Measurements from ENCODE around the gene GTF3C2. TPM values are rescaled to one million over a fixed set of nuclear protein-coding genes. Genes with fewer than 3 reads are reported as not detected.

GTF3C2 gene
- total and polyA plus RNA-seq, 8 donors, result 45.2 to 71.7 (median 66.5) TPM

DNA sequence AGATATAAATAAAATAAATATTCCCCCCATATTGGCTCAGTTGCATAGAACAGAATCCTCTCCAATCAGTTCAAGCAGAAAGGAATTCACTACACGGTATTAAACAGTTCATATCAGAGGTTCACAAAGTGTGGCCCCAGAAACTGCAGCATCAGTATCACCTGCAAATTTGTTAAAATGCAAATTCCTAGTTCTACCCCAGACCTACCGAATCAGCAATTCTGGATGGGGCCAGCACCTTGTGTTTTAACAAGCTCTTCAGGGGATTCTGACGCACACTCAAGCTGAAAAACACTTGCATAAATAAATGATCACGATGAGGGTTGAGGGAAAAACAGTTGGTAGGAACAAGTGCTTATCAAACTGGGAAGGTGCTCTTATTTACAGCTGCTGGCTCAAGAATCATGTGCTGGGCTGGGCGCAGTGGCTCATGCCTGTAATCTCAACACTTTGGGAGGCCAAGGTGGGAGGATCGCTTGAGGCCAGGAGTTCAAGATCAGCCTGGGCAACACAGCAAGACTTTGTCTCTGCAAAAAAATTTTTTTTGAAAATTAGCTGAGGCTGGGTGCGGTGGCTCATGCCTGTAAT is 6.4 kb downstream of the GTF3C2 start:
- no peak overlapping the region for H3K27ac ChIP-seq
- TF ChIP-seq, protein P1, sequence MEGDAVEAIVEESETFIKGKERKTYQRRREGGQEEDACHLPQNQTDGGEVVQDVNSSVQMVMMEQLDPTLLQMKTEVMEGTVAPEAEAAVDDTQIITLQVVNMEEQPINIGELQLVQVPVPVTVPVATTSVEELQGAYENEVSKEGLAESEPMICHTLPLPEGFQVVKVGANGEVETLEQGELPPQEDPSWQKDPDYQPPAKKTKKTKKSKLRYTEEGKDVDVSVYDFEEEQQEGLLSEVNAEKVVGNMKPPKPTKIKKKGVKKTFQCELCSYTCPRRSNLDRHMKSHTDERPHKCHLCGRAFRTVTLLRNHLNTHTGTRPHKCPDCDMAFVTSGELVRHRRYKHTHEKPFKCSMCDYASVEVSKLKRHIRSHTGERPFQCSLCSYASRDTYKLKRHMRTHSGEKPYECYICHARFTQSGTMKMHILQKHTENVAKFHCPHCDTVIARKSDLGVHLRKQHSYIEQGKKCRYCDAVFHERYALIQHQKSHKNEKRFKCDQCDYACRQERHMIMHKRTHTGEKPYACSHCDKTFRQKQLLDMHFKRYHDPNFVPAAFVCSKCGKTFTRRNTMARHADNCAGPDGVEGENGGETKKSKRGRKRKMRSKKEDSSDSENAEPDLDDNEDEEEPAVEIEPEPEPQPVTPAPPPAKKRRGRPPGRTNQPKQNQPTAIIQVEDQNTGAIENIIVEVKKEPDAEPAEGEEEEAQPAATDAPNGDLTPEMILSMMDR (IDR thresholded peaks at IDR 0.05), result no peak
- H3K4me3 ChIP-seq, result no peak overlapping the region
- ATAC-seq (no peak), DNase-seq (no peak)
- no peaks in the 10 kb centered on the region for H3K9me3 ChIP-seq
- H3K36me3 ChIP-seq, result peaks cover 0 to 12% of the 10 kb centered on the region in 2 donors
- H3K4me1 ChIP-seq, result peaks cover 10 to 19% of the 10 kb centered on the region in 2 donors
- intact Hi-C loops (cut with DNase I), result no loop called here
- H3K27me3 ChIP-seq, result no peaks in the 10 kb centered on the region

DNA sequence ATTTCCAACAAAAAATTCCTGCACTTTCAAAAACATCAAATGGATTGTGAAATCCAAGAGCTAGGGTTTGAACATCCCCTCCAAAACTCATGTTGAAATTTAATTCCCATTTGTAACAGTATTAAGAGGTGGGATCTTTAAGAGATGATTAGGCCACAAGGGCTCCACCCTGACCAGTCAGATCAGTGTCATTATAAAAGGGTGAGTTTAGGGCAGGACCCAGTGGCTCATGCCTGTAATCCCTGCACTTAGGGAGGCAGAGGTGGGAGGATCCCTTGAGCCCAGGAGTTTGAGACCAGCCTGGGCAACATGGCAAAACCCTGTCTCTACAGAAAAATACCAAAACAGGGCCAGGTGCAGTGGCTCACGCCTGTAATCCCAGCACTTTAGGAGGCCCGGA is 8.9 kb downstream of the GTF3C2 start:
- H3K4me3 ChIP-seq, result no peak overlapping the region
- TF ChIP-seq, protein P1 (IDR thresholded peaks at IDR 0.05), result no peak
- H3K9me3 ChIP-seq, result no peaks in the 10 kb centered on the region
- H3K27me3 ChIP-seq, result no peaks in the 10 kb centered on the region
- no peak overlapping the region for H3K27ac ChIP-seq
- intact Hi-C loops (cut with DNase I), result no loop called here
- peaks cover 0 to 21% of the 10 kb centered on the region in 2 donors for H3K36me3 ChIP-seq
- no peaks in the 10 kb centered on the region for H3K4me1 ChIP-seq
- ATAC-seq (no peak), DNase-seq (no peak)

DNA sequence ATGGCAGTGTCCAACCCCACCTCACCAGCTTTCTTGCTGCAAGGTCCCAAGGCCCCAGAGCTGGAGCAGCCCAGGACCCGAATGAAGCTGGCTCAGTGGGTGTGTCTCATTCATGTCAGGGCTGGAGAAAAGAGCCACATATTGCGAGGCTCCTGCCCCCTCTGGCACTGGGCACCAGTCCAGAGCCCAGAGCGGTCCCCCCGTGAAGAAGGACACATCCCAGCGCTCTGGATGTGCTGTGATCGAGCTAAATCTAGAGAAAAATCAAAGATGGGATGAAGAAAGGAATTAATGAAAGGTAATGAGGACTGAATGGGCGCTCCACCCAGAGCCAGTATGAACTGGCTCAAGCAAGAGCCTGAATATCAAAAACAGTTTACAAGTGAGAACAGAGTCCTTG is 20.4 kb downstream of the GTF3C2 start:
- TF ChIP-seq, protein P1 (IDR thresholded peaks at IDR 0.05), result no peak
- H3K36me3 ChIP-seq, result peaks cover 4 to 100% of the 10 kb centered on the region in 2 donors
- no peak overlapping the region for H3K27ac ChIP-seq
- ATAC-seq, result no peak
- no peaks in the 10 kb centered on the region for H3K9me3 ChIP-seq
- no peak for DNase-seq
- no peaks in the 10 kb centered on the region for H3K4me1 ChIP-seq
- no peaks in the 10 kb centered on the region for H3K27me3 ChIP-seq
- intact Hi-C loops (cut with DNase I), result no loop called here
- no peak overlapping the region for H3K4me3 ChIP-seq

DNA sequence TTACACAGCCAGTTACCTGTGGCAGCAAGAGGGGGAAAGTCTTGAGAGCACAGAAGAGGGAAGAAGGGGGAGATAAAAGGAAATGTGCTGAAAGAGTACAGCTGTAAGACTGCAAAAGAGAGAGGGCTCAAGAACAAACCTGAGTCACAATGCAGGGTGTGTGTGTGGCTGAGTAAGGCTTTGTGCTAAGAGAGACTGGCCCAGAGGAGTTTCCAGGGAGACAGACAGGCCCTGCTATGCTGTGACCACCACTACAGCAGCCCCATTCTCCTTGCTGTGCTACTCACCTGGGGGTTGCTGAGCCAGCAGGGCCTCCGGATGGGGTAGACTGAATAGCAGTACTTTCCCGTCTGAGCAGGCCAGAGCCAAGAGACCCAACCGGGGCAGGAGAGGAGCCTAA is 21.3 kb downstream of the GTF3C2 start:
- Histone ChIP-seq H3K4me1 (no peaks in the 10 kb centered on the region), H3K4me3 (no peak overlapping the region), H3K27ac (no peak overlapping the region), H3K9me3 (no peaks in the 10 kb centered on the region), H3K36me3 (peaks cover 4 to 100% of the 10 kb centered on the region in 2 donors), H3K27me3 (no peaks in the 10 kb centered on the region)
- DNase-seq (no peak), ATAC-seq (no peak)
- TF ChIP-seq, protein P1 (IDR thresholded peaks at IDR 0.05), result no peak
- intact Hi-C loops (cut with DNase I), result no loop called here

DNA sequence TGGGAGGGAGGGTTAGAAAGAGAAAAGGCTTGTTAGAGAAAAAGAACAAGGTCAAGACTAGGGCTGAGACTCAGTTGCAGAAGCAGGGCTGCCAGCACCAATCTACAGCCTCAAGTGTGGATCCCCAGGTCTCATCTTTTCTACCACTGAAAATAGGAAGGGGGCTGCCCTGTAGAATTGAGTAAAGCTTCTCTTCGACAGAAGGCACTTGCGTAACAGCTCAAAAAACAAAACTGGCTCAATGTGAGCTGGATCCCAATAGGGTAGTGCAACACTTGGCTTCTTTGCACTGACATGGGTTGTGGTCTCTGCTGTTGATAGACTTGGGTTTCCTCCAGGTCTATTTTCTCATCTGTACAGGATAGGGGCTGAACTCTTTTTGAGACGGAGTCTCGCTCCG is 31.8 kb downstream of the GTF3C2 start:
- ATAC-seq (no peak), DNase-seq (no peak)
- TF ChIP-seq, protein P1 (IDR thresholded peaks at IDR 0.05), result no peak
- intact Hi-C loops (cut with DNase I), result no loop called here
- Histone ChIP-seq H3K27me3 (no peaks in the 10 kb centered on the region), H3K27ac (no peak overlapping the region), H3K4me3 (no peak overlapping the region), H3K36me3 (peaks cover 0 to 40% of the 10 kb centered on the region in 2 donors), H3K9me3 (no peaks in the 10 kb centered on the region), H3K4me1 (peaks cover 14 to 33% of the 10 kb centered on the region in 2 donors)

Data from left lung (tissue), 10 donors.